Stimulated activated CD4-positive, alpha-beta T cell treated with anti-CD3 and anti-CD28 coated beads, Interleukin-1b, Interleukin-23, amount 100 ng/mL, for 1 hour (primary cell): Measurements from ENCODE around the gene SDE2.
"Not testable (repeated sequence)": the region's sequence is repeated elsewhere in the genome, so short reads cannot be mapped to it uniquely, and the experiment has no call there.

ENCODE experiments used
- DNase-seq, 2 donors: peaks; one replicate each; pipeline ENCODE4 v3.0.0-alpha.2; 2020; ENCODE audit warnings: low read depth in 2 of 2

The SDE2 gene

GRCh38 chr1:226006686-226007085 is 7.5 kb upstream of the SDE2 start:
- no peak for DNase-seq

- no peak for DNase-seq
Observed at GRCh38 chr1:226004396-226004795, 5.3 kb upstream of the SDE2 start.

GRCh38 chr1:226003502-226004170 is 4.5 kb upstream of the SDE2 start:
- DNase-seq, result no peak

- DNase-seq, result no peak
Observed at GRCh38 chr1:226002667-226003501, 3.7 kb upstream of the SDE2 start.

GRCh38 chr1:226001963-226002666 is 3.0 kb upstream of the SDE2 start:
- DNase-seq, result peak in 1 of 2 donors; percentile 11

- no peak for DNase-seq
Observed at GRCh38 chr1:226001088-226001487, 1.9 kb upstream of the SDE2 start.

GRCh38 chr1:226000493-226001081 is 1.4 kb upstream of the SDE2 start:
- not testable (repeated sequence) for DNase-seq

- DNase-seq, result peak in 1 of 2 donors; percentile 10
Observed at GRCh38 chr1:225999912-226000337, 782 bp upstream of the SDE2 start.

- DNase-seq, result no peak
Observed at GRCh38 chr1:225998560-225999226, 450 bp downstream of the SDE2 start.

GRCh38 chr1:225996946-225997545 is 2.1 kb downstream of the SDE2 start:
- no peak for DNase-seq

- no peak for DNase-seq
Observed at GRCh38 chr1:225995919-225996864, 3.0 kb downstream of the SDE2 start.

GRCh38 chr1:225990705-225991464 is 8.3 kb downstream of the SDE2 start:
- DNase-seq, result no peak

- DNase-seq, result no peak
Observed at GRCh38 chr1:225987491-225988316, 11.4 kb downstream of the SDE2 start.

GRCh38 chr1:225981714-225982113 is 17.4 kb downstream of the SDE2 start:
- DNase-seq, result no peak

- DNase-seq, result no peak
Observed at GRCh38 chr1:225980005-225980836, 18.9 kb downstream of the SDE2 start.

- no peak for DNase-seq
Observed at GRCh38 chr1:225979421-225979820, 19.7 kb downstream of the SDE2 start.

GRCh38 chr1:225977937-225978748 is 21.0 kb downstream of the SDE2 start:
- no peak for DNase-seq
